BJ (cell line): ENCODE data around the gene XRCC3. TPM values are rescaled to one million over a fixed set of nuclear protein-coding genes. Genes with fewer than 3 reads are reported as not detected.

Source experiments
- CTCF ChIA-PET: fragments of 350-600 bp; formaldehyde crosslinking; extraction: SDS; loops from one replicate; lab custom pipeline; 2021; ENCODE audit warnings: antibody characterized with exemption, inconsistent platforms; lab: Yijun Ruan, JAX
- POLR2A ChIA-PET: fragments of 300-600 bp; sonication (Branson Sonifier 250); formaldehyde crosslinking; extraction: SDS; loops from one replicate; lab custom pipeline; 2021; ENCODE audit warnings: antibody characterized with exemption; lab: Charles Lee
- DNase-seq: peaks from one replicate; pipeline ENCODE4 v3.0.0-alpha.2; 2011; ENCODE audit warnings: low read depth
- H3K27me3 ChIP-seq: 2 replicates; pipeline ENCODE4 v1.6.0; 2011; ENCODE audit warnings: low read length; ENCODE audit not compliant: control insufficient read depth, insufficient read depth
- H3K36me3 ChIP-seq: 2 replicates; pipeline ENCODE4 v1.5.1; 2011; ENCODE audit warnings: low read length; ENCODE audit not compliant: control insufficient read depth, insufficient read depth
- H3K4me3 ChIP-seq: 2 replicates; pipeline ENCODE4 v1.5.1; 2011; ENCODE audit warnings: low read depth, mild to moderate bottlenecking, control low read depth, low read length
- polyA plus RNA-seq: library from polyadenylated mRNA; depleted of rRNA; stranded (reverse); fragments of >200 nt; gene quantifications from 2 replicates; pipeline ENCODE4 v1.2.3, GENCODE V29; 2011
- TF ChIP-seq, protein P1 (sequence below): IDR thresholded peaks from 2 replicates; pipeline ENCODE4 v1.5.1; 2011; ENCODE audit warnings: low read depth, mild to moderate bottlenecking, control low read depth, inconsistent platforms, low read length, moderate library complexity; ENCODE audit not compliant: insufficient read depth

XRCC3 gene
- polyA plus RNA-seq, 1 experiment = 4.2 TPM

DNA sequence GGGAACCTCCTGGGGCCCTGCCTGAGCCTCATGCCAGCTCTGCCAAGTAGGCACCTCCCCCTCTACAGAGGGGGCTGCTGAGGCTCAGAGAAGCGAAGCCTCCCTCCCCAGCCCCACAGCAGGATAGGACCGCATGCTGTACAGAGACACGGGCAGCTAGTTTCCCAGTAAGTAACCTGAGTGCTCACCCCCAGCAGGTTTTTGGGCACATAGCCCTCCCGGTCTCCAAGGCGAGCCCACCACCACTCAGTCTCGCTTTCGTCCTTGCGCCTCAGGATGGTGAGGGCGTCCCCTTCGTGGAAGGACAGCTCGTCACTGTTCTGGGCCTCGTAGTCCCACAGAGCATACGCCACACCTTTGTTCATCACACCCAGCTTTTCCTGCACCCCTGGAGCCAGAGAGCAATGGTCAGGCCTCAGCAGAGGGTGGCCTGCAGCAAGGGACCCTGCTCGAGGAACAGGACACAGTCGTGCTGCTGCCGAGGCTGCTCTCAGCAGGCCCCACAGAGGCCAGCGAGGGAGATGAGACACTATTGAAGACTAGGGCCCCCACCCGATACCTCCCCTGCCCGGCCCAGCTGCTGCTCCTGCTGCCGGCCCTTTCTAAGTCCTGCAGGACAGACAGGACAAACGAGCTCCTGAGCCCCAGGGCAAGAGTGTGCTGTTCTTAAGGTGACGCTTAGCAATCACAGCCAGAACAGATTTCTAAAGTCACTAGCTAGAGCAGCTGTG lies 20.7 kb upstream of the XRCC3 start:
- CTCF ChIA-PET = interaction anchor here (1.2 to 1.7 kb wide), 3 partner anchors 12 to 16 kb away, joined by 3 to 4 read pairs (median 3); no protein-coding TSS in a partner anchor
- H3K36me3 ChIP-seq = peaks cover 9% of the 10 kb centered on the region

DNA sequence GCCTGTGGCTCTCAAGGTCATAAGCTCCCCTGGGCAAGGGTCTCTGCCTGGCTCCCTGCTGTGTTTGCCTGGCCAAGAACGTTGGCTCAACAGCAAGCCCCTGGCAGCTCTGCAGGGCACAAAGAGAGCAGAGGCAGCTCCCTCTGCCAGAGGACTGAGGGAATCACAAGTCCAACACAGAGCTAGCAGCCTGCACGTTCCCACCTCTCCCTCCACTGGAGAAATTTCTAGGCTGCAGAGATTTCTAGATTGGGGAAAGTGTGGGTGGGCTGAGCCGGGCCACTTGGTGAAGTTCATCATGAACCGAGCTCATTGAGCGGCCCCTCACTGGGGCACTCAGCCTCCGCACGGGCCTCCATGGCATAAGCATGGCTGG lies 20.2 kb upstream of the XRCC3 start:
- H3K4me3 ChIP-seq = no peak overlapping the region

More for the DNA sequence above, 20.7 kb upstream of the XRCC3 start:
- TF ChIP-seq, protein P1, sequence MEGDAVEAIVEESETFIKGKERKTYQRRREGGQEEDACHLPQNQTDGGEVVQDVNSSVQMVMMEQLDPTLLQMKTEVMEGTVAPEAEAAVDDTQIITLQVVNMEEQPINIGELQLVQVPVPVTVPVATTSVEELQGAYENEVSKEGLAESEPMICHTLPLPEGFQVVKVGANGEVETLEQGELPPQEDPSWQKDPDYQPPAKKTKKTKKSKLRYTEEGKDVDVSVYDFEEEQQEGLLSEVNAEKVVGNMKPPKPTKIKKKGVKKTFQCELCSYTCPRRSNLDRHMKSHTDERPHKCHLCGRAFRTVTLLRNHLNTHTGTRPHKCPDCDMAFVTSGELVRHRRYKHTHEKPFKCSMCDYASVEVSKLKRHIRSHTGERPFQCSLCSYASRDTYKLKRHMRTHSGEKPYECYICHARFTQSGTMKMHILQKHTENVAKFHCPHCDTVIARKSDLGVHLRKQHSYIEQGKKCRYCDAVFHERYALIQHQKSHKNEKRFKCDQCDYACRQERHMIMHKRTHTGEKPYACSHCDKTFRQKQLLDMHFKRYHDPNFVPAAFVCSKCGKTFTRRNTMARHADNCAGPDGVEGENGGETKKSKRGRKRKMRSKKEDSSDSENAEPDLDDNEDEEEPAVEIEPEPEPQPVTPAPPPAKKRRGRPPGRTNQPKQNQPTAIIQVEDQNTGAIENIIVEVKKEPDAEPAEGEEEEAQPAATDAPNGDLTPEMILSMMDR = no peak
- DNase-seq = no peak
- no peaks in the 10 kb centered on the region for H3K27me3 ChIP-seq
- POLR2A ChIA-PET = no interaction called here
- H3K4me3 ChIP-seq = no peak overlapping the region

DNA sequence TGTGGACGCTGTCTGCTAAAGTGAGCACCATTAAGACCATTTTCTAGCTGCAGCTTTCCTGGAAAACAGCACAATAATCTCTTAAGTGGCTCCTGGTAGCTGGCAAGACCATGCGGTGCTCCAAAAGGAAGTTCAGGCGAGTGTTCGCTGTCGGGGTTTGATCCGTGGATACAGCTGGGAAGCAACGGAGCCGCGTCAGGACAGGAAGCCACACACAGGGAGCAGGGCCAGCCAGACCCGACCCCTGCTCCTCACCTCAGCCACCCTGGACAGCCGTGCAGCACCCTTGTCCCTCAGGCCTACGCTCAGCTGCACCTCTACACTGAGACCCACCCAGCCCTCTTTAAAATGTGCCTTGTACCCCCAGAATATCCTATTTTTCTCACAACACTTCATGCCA lies 19.8 kb upstream of the XRCC3 start:
- H3K36me3 ChIP-seq = peaks cover 16% of the 10 kb centered on the region
- no peak overlapping the region for H3K4me3 ChIP-seq
- TF ChIP-seq, protein P1 = no peak
- ChIA-PET CTCF (interaction anchor here (1.3 kb wide), 1 partner anchor 12 kb away, joined by 3 read pairs; no protein-coding TSS in a partner anchor), POLR2A (no interaction called here)
- no peak for DNase-seq
- H3K27me3 ChIP-seq = no peaks in the 10 kb centered on the region

More for the DNA sequence above, 20.2 kb upstream of the XRCC3 start:
- no peak for DNase-seq
- ChIA-PET POLR2A (no interaction called here), CTCF (interaction anchor here (1.2 to 1.3 kb wide), 2 partner anchors 12 to 15 kb away, joined by 3 read pairs; no protein-coding TSS in a partner anchor)
- peaks cover 13% of the 10 kb centered on the region for H3K36me3 ChIP-seq
- H3K27me3 ChIP-seq = no peaks in the 10 kb centered on the region
- TF ChIP-seq, protein P1 = no peak

DNA sequence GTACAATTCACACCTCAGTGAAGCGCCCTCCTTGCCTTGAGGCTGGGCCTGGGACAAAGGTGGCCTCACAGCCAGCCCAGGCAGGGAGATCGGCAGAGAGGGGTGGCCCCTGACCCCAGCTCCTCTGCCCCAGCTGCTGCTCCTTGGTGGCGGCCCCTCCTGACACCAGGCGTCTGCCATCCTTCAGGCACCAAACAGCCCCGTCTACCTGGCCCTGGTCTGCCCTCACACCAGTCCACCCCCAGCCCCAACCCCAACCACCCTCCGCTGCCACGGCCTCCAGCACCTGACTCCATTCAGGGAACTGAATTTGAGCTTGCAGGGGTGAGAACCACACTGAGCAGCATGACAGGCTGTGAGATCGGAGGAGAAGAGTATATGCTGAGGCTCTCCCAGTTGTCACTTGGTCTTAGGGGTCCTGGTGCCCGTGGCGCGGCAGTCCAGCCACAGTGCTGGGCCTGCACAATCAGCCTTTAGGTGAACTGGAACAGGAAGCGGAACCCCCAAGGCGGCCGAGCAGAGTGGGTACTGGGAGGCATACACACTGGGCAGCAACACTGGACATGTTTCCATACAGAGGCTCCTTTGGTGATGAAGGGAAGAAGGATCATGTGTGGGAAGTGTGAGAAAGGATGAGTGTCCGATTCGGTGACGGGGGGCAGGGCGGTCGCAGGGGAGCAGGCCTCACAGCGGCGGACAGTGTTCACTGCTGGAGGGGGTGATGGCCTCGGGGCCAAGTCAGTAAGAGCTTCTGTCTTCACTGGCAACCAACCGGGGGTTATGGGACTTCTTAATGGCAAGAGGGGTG lies 19.0 kb upstream of the XRCC3 start:
- no peak for DNase-seq
- Histone ChIP-seq H3K27me3 (no peaks in the 10 kb centered on the region), H3K36me3 (peaks cover 22% of the 10 kb centered on the region), H3K4me3 (no peak overlapping the region)
- TF ChIP-seq, protein P1 = no peak
- POLR2A ChIA-PET = no interaction called here
- CTCF ChIA-PET = no interaction called here

DNA sequence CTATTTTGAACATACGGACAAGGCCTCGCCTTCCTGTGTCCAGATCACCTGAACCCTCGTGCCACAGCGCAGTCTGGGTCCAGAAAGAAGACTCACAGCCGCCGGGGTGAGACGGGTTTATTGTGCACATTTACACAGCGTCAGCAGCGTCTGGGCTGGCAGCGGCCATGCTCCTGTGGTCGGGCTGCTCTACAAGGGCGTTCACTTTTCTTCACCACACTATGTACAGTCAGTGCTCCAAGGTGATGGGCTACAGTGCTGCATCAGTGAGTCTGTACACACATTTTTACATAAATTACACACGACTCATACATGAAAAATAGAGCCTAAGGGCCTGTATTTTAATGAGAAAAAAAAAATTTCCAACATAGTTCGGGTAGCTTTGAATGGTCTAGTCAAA lies 18.4 kb upstream of the XRCC3 start:
- Histone ChIP-seq H3K4me3 (no peak overlapping the region), H3K36me3 (peaks cover 26% of the 10 kb centered on the region), H3K27me3 (no peaks in the 10 kb centered on the region)
- TF ChIP-seq, protein P1 = no peak
- DNase-seq = no peak
- ChIA-PET POLR2A (no interaction called here), CTCF (no interaction called here)
